Hepatocyte (in vitro differentiated cells): Measurements from ENCODE around the gene CHST14. TPM values are rescaled to one million over a fixed set of nuclear protein-coding genes. Genes with fewer than 3 reads are reported as not detected.

ENCODE experiments used
- DNase-seq: peaks from one replicate; pipeline ENCODE4 v3.0.0-alpha.2; 2016; ENCODE audit warnings: low spot score
- H2AFZ ChIP-seq: fragments of 200-600 bp; sonication (generic); 2 replicates; pipeline ENCODE4 v1.6.0; 2016; ENCODE audit warnings: antibody characterized with exemption, mild to moderate bottlenecking
- H3K27ac ChIP-seq: fragments of 200-600 bp; sonication (generic); 2 replicates; pipeline ENCODE4 v1.5.1; 2016; ENCODE audit warnings: mild to moderate bottlenecking
- H3K27me3 ChIP-seq: fragments of 200-600 bp; sonication (generic); 2 replicates; pipeline ENCODE4 v1.6.1; 2016
- H3K36me3 ChIP-seq: fragments of 200-600 bp; sonication (generic); replicated peaks from 2 replicates; pipeline ENCODE4 v1.5.1; 2016; ENCODE audit warnings: low read depth; ENCODE audit not compliant: insufficient read depth
- H3K4me1 ChIP-seq: fragments of 200-600 bp; sonication (generic); 2 replicates; pipeline ENCODE4 v1.5.1; 2016; ENCODE audit warnings: mild to moderate bottlenecking, moderate library complexity; ENCODE audit not compliant: insufficient read depth
- H3K4me2 ChIP-seq: fragments of 200-600 bp; sonication (generic); 2 replicates; pipeline ENCODE4 v1.6.0; 2016
- H3K4me3 ChIP-seq: fragments of 200-600 bp; sonication (generic); 2 replicates; pipeline ENCODE4 v1.5.1; 2016; ENCODE audit warnings: mild to moderate bottlenecking
- H3K79me2 ChIP-seq: fragments of 200-600 bp; sonication (generic); 2 replicates; pipeline ENCODE4 v1.6.0; 2017; ENCODE audit warnings: mild to moderate bottlenecking
- H3K9me2 ChIP-seq: fragments of 200-600 bp; sonication (generic); replicated peaks from 2 replicates; pipeline ENCODE4 v1.6.0; 2017; ENCODE audit warnings: mild to moderate bottlenecking; ENCODE audit not compliant: insufficient read depth
- H3K9me3 ChIP-seq: fragments of 200-600 bp; sonication (generic); 2 replicates; pipeline ENCODE4 v1.5.1; 2016; ENCODE audit warnings: low read depth, mild to moderate bottlenecking
- H4K20me1 ChIP-seq: fragments of 200-600 bp; sonication (generic); 2 replicates; pipeline ENCODE4 v1.6.0; 2016; ENCODE audit warnings: mild to moderate bottlenecking; ENCODE audit not compliant: insufficient read depth, poor library complexity, severe bottlenecking
- EZH2 ChIP-seq: fragments of 200-600 bp; sonication (generic); IDR thresholded peaks from 2 replicates; pipeline ENCODE4 v1.6.1; 2016; ENCODE audit warnings: antibody characterized with exemption, mild to moderate bottlenecking, borderline replicate concordance
- EZH2phosphoT487 ChIP-seq: fragments of 200-600 bp; sonication (generic); IDR thresholded peaks from one replicate; pipeline ENCODE4 v1.6.1; 2018; ENCODE audit warnings: antibody characterized with exemption, mild to moderate bottlenecking, low read depth, moderate library complexity; ENCODE audit not compliant: unreplicated experiment, severe bottlenecking
- WGBS: methylation state at CpG from one replicate; pipeline ENCODE4 v1.1.6; 2016; ENCODE audit warnings: low lambda C conversion rate; ENCODE audit errors: missing lambda C conversion rate; 5-methylcytosine and 5-hydroxymethylcytosine counted together
- polyA plus RNA-seq: library from polyadenylated mRNA; unstranded; fragments of >200 nt; fragmentation: Nextera tagmentation; extraction: Ambion mirVana; gene quantifications from 2 replicates; pipeline ENCODE4 v1.2.1, GENCODE V29; 2016
- total RNA-seq: library from RNA; depleted of rRNA; stranded (reverse); fragments of >200 nt; gene quantifications from 2 replicates; pipeline ENCODE4 v1.2.3, GENCODE V29; 2014
- TF ChIP-seq, protein P1 (sequence below): fragments of 200-600 bp; sonication (generic); IDR thresholded peaks from 2 replicates; pipeline ENCODE4 v1.5.1; 2016; ENCODE audit warnings: antibody characterized with exemption, mild to moderate bottlenecking; ENCODE audit not compliant: poor library complexity

The CHST14 gene
- total and polyA plus RNA-seq, 2 experiments from 2014 or later: 15.7 to 16.6 TPM

GRCh38 chr15:40437752-40438687 is 32.8 kb upstream of the CHST14 start:
- Histone ChIP-seq H2AFZ (no peak overlapping the region), H3K79me2 (peaks cover 15% of the 10 kb centered on the region), H3K9me2 (no peaks in the 10 kb centered on the region), H3K4me1 (peaks cover 49% of the 10 kb centered on the region), H4K20me1 (peaks cover 10% of the 10 kb centered on the region), H3K4me2 (peak overlapping the region; percentile 99), H3K4me3 (no peak overlapping the region), H3K36me3 (no peaks in the 10 kb centered on the region), H3K27ac (no peak overlapping the region), H3K9me3 (no peaks in the 10 kb centered on the region), H3K27me3 (peaks cover 47% of the 10 kb centered on the region)
- no peak for DNase-seq
- TF ChIP-seq EZH2phosphoT487 (no peak), EZH2 (no peak)
- TF ChIP-seq, protein P1, sequence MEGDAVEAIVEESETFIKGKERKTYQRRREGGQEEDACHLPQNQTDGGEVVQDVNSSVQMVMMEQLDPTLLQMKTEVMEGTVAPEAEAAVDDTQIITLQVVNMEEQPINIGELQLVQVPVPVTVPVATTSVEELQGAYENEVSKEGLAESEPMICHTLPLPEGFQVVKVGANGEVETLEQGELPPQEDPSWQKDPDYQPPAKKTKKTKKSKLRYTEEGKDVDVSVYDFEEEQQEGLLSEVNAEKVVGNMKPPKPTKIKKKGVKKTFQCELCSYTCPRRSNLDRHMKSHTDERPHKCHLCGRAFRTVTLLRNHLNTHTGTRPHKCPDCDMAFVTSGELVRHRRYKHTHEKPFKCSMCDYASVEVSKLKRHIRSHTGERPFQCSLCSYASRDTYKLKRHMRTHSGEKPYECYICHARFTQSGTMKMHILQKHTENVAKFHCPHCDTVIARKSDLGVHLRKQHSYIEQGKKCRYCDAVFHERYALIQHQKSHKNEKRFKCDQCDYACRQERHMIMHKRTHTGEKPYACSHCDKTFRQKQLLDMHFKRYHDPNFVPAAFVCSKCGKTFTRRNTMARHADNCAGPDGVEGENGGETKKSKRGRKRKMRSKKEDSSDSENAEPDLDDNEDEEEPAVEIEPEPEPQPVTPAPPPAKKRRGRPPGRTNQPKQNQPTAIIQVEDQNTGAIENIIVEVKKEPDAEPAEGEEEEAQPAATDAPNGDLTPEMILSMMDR: no peak
- WGBS: 49% methylated on average over 17 of the region's 21 CpGs

- H3K27ac ChIP-seq: no peak overlapping the region
- H3K4me2 ChIP-seq: peak overlapping the region; percentile 92
- peaks cover 41% of the 10 kb centered on the region for H3K27me3 ChIP-seq
- no peaks in the 10 kb centered on the region for H3K36me3 ChIP-seq
- no peak overlapping the region for H3K4me3 ChIP-seq
- DNase-seq: no peak
- no peak overlapping the region for H2AFZ ChIP-seq
- H3K9me2 ChIP-seq: no peaks in the 10 kb centered on the region
- 56% methylated on average over 11 of the region's 12 CpGs for WGBS
- peaks cover 17% of the 10 kb centered on the region for H4K20me1 ChIP-seq
- H3K9me3 ChIP-seq: no peaks in the 10 kb centered on the region
- peaks cover 49% of the 10 kb centered on the region for H3K4me1 ChIP-seq
- TF ChIP-seq EZH2 (no peak), EZH2phosphoT487 (no peak)
- TF ChIP-seq, protein P1: no peak
- peaks cover 22% of the 10 kb centered on the region for H3K79me2 ChIP-seq
These were observed 32.1 kb upstream of the CHST14 start for GRCh38 chr15:40438712-40439111.

DNA sequence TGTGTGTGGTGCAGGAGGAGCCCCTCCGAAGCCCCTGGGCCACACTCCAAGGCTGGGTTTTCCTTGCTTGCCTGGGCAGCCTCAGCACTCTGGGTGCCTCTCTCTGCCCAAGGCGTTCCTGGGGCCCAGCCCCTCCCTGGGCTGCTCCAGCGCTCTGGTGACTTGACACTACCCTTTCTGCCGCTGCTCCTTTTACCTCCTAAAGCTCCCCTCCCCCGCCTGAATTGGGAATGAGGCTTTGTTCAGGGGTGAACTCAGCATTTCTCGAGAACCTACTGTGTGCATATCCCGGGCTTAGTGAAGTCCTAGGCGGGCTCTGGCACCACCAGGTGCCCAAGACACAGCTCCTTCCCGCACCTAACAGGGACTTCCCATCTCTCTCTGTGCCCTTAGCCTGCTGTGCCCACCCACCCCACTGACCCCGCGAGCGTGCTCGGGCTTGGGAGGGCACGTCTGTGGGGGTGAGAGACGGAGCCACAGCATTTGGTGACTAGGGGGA is 31.3 kb upstream of the CHST14 start:
- Histone ChIP-seq H3K4me3 (peak overlapping the region; percentile 16), H3K27ac (peak overlapping the region; percentile 35), H3K79me2 (peaks cover 30% of the 10 kb centered on the region), H3K9me2 (no peaks in the 10 kb centered on the region), H2AFZ (peak overlapping the region; percentile 50), H3K4me2 (peak overlapping the region; percentile 92), H4K20me1 (peaks cover 25% of the 10 kb centered on the region), H3K36me3 (no peaks in the 10 kb centered on the region), H3K9me3 (no peaks in the 10 kb centered on the region), H3K27me3 (peaks cover 34% of the 10 kb centered on the region), H3K4me1 (peaks cover 49% of the 10 kb centered on the region)
- DNase-seq: peak; percentile 58
- 2% methylated on average over 15 of the region's 15 CpGs for WGBS
- TF ChIP-seq EZH2 (no peak), EZH2phosphoT487 (no peak)
- TF ChIP-seq, protein P1: no peak
